Cardiac muscle cell (in vitro differentiated cells and primary cell): ENCODE data around the gene LHX6. TPM values are rescaled to one million over a fixed set of nuclear protein-coding genes. Genes with fewer than 3 reads are reported as not detected.

Experiments
- DNase-seq, 2 donors: peaks; one replicate each; pipeline versions ENCODE4 v3.0.0 to v3.0.0-alpha.2; 2010 to 2017; ENCODE audit warnings: low read depth in 1 of 2, low spot score in 1 of 2
- H3K27ac ChIP-seq: fragments of 200-600 bp; sonication (generic); 2 replicates; pipeline ENCODE4 v1.5.1; 2016
- H3K27me3 ChIP-seq: fragments of 200-600 bp; sonication (generic); 2 replicates; pipeline ENCODE4 v1.6.0; 2016; ENCODE audit warnings: control low read depth
- H3K36me3 ChIP-seq: fragments of 200-600 bp; sonication (generic); 2 replicates; pipeline ENCODE4 v1.5.1; 2016; ENCODE audit warnings: control low read depth
- H3K4me1 ChIP-seq: fragments of 200-600 bp; sonication (generic); 2 replicates; pipeline ENCODE4 v1.8.1; 2017; ENCODE audit warnings: low read depth, mild to moderate bottlenecking, mixed run types
- H3K4me3 ChIP-seq: fragments of 200-600 bp; sonication (generic); 2 replicates; pipeline ENCODE4 v1.5.1; 2016; ENCODE audit warnings: mild to moderate bottlenecking
- H3K9me3 ChIP-seq: fragments of 200-600 bp; sonication (generic); 2 replicates; pipeline ENCODE4 v1.5.1; 2017; ENCODE audit warnings: low read depth, mild to moderate bottlenecking, control low read depth
- CTCF ChIP-seq: IDR thresholded peaks from 2 replicates; pipeline ENCODE4 v1.5.1; 2012; ENCODE audit warnings: low read depth, mild to moderate bottlenecking, low read length
- polyA plus RNA-seq: library from polyadenylated mRNA; unstranded; fragments of >200 nt; fragmentation: Nextera tagmentation; extraction: Ambion mirVana; gene quantifications from 2 replicates; pipeline ENCODE4 v1.2.1, GENCODE V29; 2016
- total RNA-seq: library from RNA; depleted of rRNA; stranded (reverse); fragments of >200 nt; gene quantifications from 2 replicates; pipeline ENCODE4 v1.2.3, GENCODE V29; 2016

The LHX6 gene
- total and polyA plus RNA-seq, 2 experiments from 2014 or later = 0.12 TPM; not detected in 1

- Histone ChIP-seq H3K4me3 (no peak overlapping the region), H3K36me3 (no peaks in the 10 kb centered on the region)
- TF ChIP-seq CTCF = no peak
Observed at GRCh38 chr9:122192914-122193525, 35.7 kb downstream of the LHX6 start.

GRCh38 chr9:122192261-122192875 lies 36.4 kb downstream of the LHX6 start:
- no peak for DNase-seq
- Histone ChIP-seq H3K4me1 (no peaks in the 10 kb centered on the region), H3K27me3 (peaks cover 5% of the 10 kb centered on the region), H3K36me3 (no peaks in the 10 kb centered on the region), H3K27ac (no peak overlapping the region), H3K9me3 (no peaks in the 10 kb centered on the region), H3K4me3 (no peak overlapping the region)
- no peak for TF ChIP-seq CTCF

More at GRCh38 chr9:122192914-122193525, 35.7 kb downstream of the LHX6 start:
- no peak for DNase-seq
- H3K4me1 ChIP-seq = no peaks in the 10 kb centered on the region
- H3K27ac ChIP-seq = no peak overlapping the region
- H3K9me3 ChIP-seq = no peaks in the 10 kb centered on the region
- peaks cover 5% of the 10 kb centered on the region for H3K27me3 ChIP-seq

GRCh38 chr9:122191584-122191983 lies 37.2 kb downstream of the LHX6 start:
- Histone ChIP-seq H3K36me3 (no peaks in the 10 kb centered on the region), H3K27me3 (peaks cover 5% of the 10 kb centered on the region), H3K4me3 (no peak overlapping the region), H3K9me3 (no peaks in the 10 kb centered on the region), H3K4me1 (no peaks in the 10 kb centered on the region), H3K27ac (no peak overlapping the region)
- no peak for DNase-seq
- TF ChIP-seq CTCF = no peak

- Histone ChIP-seq H3K27me3 (peaks cover 5% of the 10 kb centered on the region), H3K27ac (no peak overlapping the region), H3K36me3 (no peaks in the 10 kb centered on the region), H3K4me3 (no peak overlapping the region), H3K9me3 (no peaks in the 10 kb centered on the region), H3K4me1 (no peaks in the 10 kb centered on the region)
- DNase-seq = no peak
- no peak for TF ChIP-seq CTCF
Observed at GRCh38 chr9:122190597-122191381, 38.0 kb downstream of the LHX6 start.

GRCh38 chr9:122188369-122188768 lies 40.4 kb downstream of the LHX6 start:
- Histone ChIP-seq H3K36me3 (no peaks in the 10 kb centered on the region), H3K4me3 (no peak overlapping the region), H3K9me3 (no peaks in the 10 kb centered on the region), H3K4me1 (no peaks in the 10 kb centered on the region), H3K27ac (no peak overlapping the region), H3K27me3 (no peaks in the 10 kb centered on the region)
- no peak for TF ChIP-seq CTCF
- DNase-seq = no peak
